ENCODE measurements around the gene STARD5. TPM values are rescaled to one million over a fixed set of nuclear protein-coding genes. Genes with fewer than 3 reads are reported as not detected.
"Not testable (repeated sequence)": the region's sequence is repeated elsewhere in the genome, so short reads cannot be mapped to it uniquely, and the experiment has no call there.

The STARD5 gene
- total and polyA plus RNA-seq, 4 donors = 1.1 to 47.0 (median 35.7) TPM

- Histone ChIP-seq H3K9ac (ENCODE audit: low read depth in 1 of 2, low read length in 2 of 2) (no peak overlapping the region), H3K9me3 (ENCODE audit: control insufficient read depth in 4 of 4, low read length in 3 of 4) (no peaks in the 10 kb centered on the region), H3K4me3 (ENCODE audit: low read depth in 1 of 3, low read length in 3 of 3) (no peak overlapping the region), H3K27me3 (ENCODE audit: control insufficient read depth in 4 of 4, insufficient read depth in 4 of 4, low read length in 3 of 4) (no peaks in the 10 kb centered on the region), H3K27ac (ENCODE audit: low read depth in 1 of 2, low read length in 2 of 2) (no peak overlapping the region), H3K4me1 (ENCODE audit: control insufficient read depth in 4 of 4, insufficient read depth in 4 of 4, low read length in 3 of 4) (no peaks in the 10 kb centered on the region), H3K36me3 (ENCODE audit: control insufficient read depth in 4 of 4, insufficient read depth in 3 of 4, low read depth in 1 of 4, low read length in 3 of 4) (no peaks in the 10 kb centered on the region)
- no peak for TF ChIP-seq EGR1 (IDR thresholded peaks at IDR 0.05; ENCODE audit: low read depth in 2 of 2)
- 94% methylated on average over 5 of the region's 5 CpGs for WGBS
- no peak for DNase-seq (ENCODE audit: low spot score)
Measured at GRCh38 chr15:81356252-81356651, 32.3 kb upstream of the STARD5 start.

- no peak overlapping the region for H3K9ac ChIP-seq (ENCODE audit: low read depth in 1 of 2, low read length in 2 of 2)
- no peak overlapping the region for H3K4me3 ChIP-seq (ENCODE audit: low read depth in 1 of 3, low read length in 3 of 3)
- TF ChIP-seq HNF4G (IDR thresholded peaks at IDR 0.05) = no peak
- TF ChIP-seq CTCF (IDR thresholded peaks at IDR 0.05; ENCODE audit: low read depth, low read length, missing input control) = no peak
- no peaks in the 10 kb centered on the region for H3K9me3 ChIP-seq (ENCODE audit: control insufficient read depth in 4 of 4, low read length in 3 of 4)
- H3K27ac ChIP-seq (ENCODE audit: low read depth in 1 of 2, low read length in 2 of 2) = no peak overlapping the region
- peaks cover 0 to 4% (median under 1%) of the 10 kb centered on the region in 4 donors for H3K36me3 ChIP-seq (ENCODE audit: control insufficient read depth in 4 of 4, insufficient read depth in 3 of 4, low read depth in 1 of 4, low read length in 3 of 4)
- H3K4me1 ChIP-seq (ENCODE audit: control insufficient read depth in 4 of 4, insufficient read depth in 4 of 4, low read length in 3 of 4) = no peaks in the 10 kb centered on the region
- no peaks in the 10 kb centered on the region for H3K27me3 ChIP-seq (ENCODE audit: control insufficient read depth in 4 of 4, insufficient read depth in 4 of 4, low read length in 3 of 4)
- WGBS = 85% methylated on average over 5 of the region's 5 CpGs
- DNase-seq (ENCODE audit: low spot score) = peak; percentile 23
Measured at GRCh38 chr15:81351651-81352050, 27.7 kb upstream of the STARD5 start.

DNA sequence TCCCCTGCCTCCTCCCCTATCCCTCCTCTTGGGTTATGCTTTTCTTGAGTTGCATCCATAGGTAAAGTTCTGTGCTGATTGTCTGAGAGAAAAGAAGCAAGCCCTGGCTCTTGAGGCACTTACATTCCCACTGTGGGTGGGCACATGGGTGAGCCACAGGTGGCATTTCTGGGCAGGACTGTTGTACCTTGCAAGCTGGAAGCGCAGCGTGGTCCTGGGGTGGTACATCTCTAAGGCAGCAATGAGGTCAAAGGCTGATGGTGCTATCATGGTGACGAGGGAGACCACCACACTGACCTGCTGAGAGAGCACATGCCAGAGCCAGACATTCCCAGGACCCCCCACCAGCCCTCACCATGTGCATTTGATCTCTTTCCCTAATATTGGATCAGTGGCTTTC is 25.3 kb upstream of the STARD5 start:
- no peaks in the 10 kb centered on the region for H3K4me1 ChIP-seq (ENCODE audit: control insufficient read depth in 4 of 4, insufficient read depth in 4 of 4, low read length in 3 of 4)
- no peak overlapping the region for H3K4me3 ChIP-seq (ENCODE audit: low read depth in 1 of 3, low read length in 3 of 3)
- no peak overlapping the region for H3K27ac ChIP-seq (ENCODE audit: low read depth in 1 of 2, low read length in 2 of 2)
- H3K9me3 ChIP-seq (ENCODE audit: control insufficient read depth in 4 of 4, low read length in 3 of 4) = no peaks in the 10 kb centered on the region
- no peaks in the 10 kb centered on the region for H3K27me3 ChIP-seq (ENCODE audit: control insufficient read depth in 4 of 4, insufficient read depth in 4 of 4, low read length in 3 of 4)
- no peak for TF ChIP-seq NR2F2 (IDR thresholded peaks at IDR 0.05)
- TF ChIP-seq, protein P1, sequence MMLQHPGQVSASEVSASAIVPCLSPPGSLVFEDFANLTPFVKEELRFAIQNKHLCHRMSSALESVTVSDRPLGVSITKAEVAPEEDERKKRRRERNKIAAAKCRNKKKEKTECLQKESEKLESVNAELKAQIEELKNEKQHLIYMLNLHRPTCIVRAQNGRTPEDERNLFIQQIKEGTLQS (IDR thresholded peaks at IDR 0.05) = no peak
- no peak for TF ChIP-seq CTCF (IDR thresholded peaks at IDR 0.05; ENCODE audit: low read depth, low read length, missing input control)
- TF ChIP-seq YY1 (IDR thresholded peaks at IDR 0.05) = no peak
- TF ChIP-seq, protein P2, sequence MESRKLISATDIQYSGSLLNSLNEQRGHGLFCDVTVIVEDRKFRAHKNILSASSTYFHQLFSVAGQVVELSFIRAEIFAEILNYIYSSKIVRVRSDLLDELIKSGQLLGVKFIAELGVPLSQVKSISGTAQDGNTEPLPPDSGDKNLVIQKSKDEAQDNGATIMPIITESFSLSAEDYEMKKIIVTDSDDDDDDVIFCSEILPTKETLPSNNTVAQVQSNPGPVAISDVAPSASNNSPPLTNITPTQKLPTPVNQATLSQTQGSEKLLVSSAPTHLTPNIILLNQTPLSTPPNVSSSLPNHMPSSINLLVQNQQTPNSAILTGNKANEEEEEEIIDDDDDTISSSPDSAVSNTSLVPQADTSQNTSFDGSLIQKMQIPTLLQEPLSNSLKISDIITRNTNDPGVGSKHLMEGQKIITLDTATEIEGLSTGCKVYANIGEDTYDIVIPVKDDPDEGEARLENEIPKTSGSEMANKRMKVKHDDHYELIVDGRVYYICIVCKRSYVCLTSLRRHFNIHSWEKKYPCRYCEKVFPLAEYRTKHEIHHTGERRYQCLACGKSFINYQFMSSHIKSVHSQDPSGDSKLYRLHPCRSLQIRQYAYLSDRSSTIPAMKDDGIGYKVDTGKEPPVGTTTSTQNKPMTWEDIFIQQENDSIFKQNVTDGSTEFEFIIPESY (IDR thresholded peaks at IDR 0.05) = no peak
- no peak for TF ChIP-seq FOXA2 (IDR thresholded peaks at IDR 0.05)
- TF ChIP-seq MAX (IDR thresholded peaks at IDR 0.05) = no peak
- no peak for TF ChIP-seq RAD21 (IDR thresholded peaks at IDR 0.05)
- no peak for TF ChIP-seq HNF4A (conservative IDR thresholded peaks at IDR 0.05)
- TF ChIP-seq HNF4G (IDR thresholded peaks at IDR 0.05) = no peak
- TF ChIP-seq RXRA (IDR thresholded peaks at IDR 0.05) = no peak
- no peak for TF ChIP-seq GABPA (IDR thresholded peaks at IDR 0.05 in 1 of 2, conservative IDR thresholded peaks at IDR 0.05 in 1 of 2)
- TF ChIP-seq TAF1 (conservative IDR thresholded peaks at IDR 0.05) = no peak
- TF ChIP-seq FOXA1 (IDR thresholded peaks at IDR 0.05) = no peak
- no peak for TF ChIP-seq JUND (IDR thresholded peaks at IDR 0.05)
- TF ChIP-seq SP1 (IDR thresholded peaks at IDR 0.05) = no peak
- no peak for TF ChIP-seq EGR1 (IDR thresholded peaks at IDR 0.05; ENCODE audit: low read depth in 2 of 2)
- WGBS = 96% methylated on average over 3 of the region's 3 CpGs
- no peak for DNase-seq (ENCODE audit: low spot score)
- H3K36me3 ChIP-seq (ENCODE audit: control insufficient read depth in 4 of 4, insufficient read depth in 3 of 4, low read depth in 1 of 4, low read length in 3 of 4) = peaks cover 0 to 4% (median under 1%) of the 10 kb centered on the region in 4 donors
- H3K9ac ChIP-seq (ENCODE audit: low read depth in 1 of 2, low read length in 2 of 2) = no peak overlapping the region

DNA sequence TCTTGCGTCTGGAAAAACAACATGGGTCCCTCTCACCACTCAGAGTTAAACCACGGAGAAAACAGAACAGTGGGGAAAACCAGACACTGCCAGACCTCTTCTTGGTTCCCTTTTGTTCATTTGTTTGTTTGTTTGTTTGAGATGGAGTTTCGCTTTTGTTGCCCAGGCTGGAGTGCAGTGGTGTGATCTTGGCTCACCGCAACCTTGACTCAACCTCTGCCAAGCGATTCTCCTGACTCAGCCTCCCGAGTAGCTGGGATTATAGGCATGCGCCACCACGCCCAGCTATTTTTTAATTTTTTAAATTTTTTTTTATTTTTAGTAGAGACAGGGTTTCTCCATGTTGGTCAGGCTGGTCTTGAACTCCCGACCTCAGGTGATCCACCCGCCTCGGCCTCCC is 24.8 kb upstream of the STARD5 start:
- not testable (repeated sequence) for H3K9me3 ChIP-seq (ENCODE audit: control insufficient read depth in 4 of 4, low read length in 3 of 4); DNase-seq (ENCODE audit: low spot score); H3K9ac ChIP-seq (ENCODE audit: low read depth in 1 of 2, low read length in 2 of 2); H3K27me3 ChIP-seq (ENCODE audit: control insufficient read depth in 4 of 4, insufficient read depth in 4 of 4, low read length in 3 of 4); H3K4me3 ChIP-seq (ENCODE audit: low read depth in 1 of 3, low read length in 3 of 3); H3K4me1 ChIP-seq (ENCODE audit: control insufficient read depth in 4 of 4, insufficient read depth in 4 of 4, low read length in 3 of 4); H3K36me3 ChIP-seq (ENCODE audit: control insufficient read depth in 4 of 4, insufficient read depth in 3 of 4, low read depth in 1 of 4, low read length in 3 of 4); H3K27ac ChIP-seq (ENCODE audit: low read depth in 1 of 2, low read length in 2 of 2)
- WGBS = 94% methylated on average over 11 of the region's 11 CpGs
